Activated CD8-positive, alpha-beta memory T cell treated with anti-CD3 and anti-CD28 coated beads for 36 hours (primary cell): ENCODE data around the gene APOH. TPM values are rescaled to one million over a fixed set of nuclear protein-coding genes. Genes with fewer than 3 reads are reported as not detected.

ENCODE experiments used
- CTCF ChIA-PET: fragments of 350-600 bp; sonication (Branson Sonifier 250); formaldehyde crosslinking; loops from one replicate; lab custom pipeline; 2021; ENCODE audit warnings: antibody characterized with exemption; lab: Charles Lee
- POLR2A ChIA-PET: fragments of 350-600 bp; sonication (Branson Sonifier 250); formaldehyde crosslinking; loops from one replicate; lab custom pipeline; 2021; ENCODE audit warnings: antibody characterized with exemption; lab: Charles Lee
- total RNA-seq, 2 experiments: library from RNA; stranded (reverse); gene quantifications; one replicate each; pipeline ENCODE4 v1.2.3, GENCODE V29; 2021

The APOH gene
- total RNA-seq, 2 experiments from 2014 or later, result not detected

DNA sequence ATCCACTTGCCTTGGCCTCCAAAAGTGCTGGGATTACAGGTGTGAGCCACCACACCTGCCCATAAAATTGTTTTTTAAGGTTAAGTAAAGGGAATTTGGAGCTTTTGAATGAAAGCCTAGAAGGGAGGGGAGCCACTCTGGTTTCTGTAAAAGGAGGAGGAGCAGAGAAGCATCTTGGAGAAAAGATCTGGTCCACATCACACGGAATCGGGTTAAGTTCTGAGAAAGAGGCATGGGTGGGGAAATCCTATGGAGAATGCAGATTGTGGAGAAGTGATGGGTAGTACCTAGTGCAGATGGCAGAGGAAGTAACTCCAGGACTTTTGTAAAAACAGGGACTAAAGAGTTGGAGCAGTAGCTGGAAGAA, 19.0 kb downstream of the APOH start:
- POLR2A ChIA-PET, result no interaction called here
- CTCF ChIA-PET, result interaction anchor here (0.6 kb wide), 1 partner anchor 444 kb away, joined by 3 read pairs; no protein-coding TSS in a partner anchor

- CTCF ChIA-PET, result no interaction called here
Observed at GRCh38 chr17:66207936-66208335, 21.3 kb downstream of the APOH start.

GRCh38 chr17:66203274-66204015, 25.8 kb downstream of the APOH start:
- CTCF ChIA-PET, result no interaction called here
- POLR2A ChIA-PET, result no interaction called here

More at GRCh38 chr17:66207936-66208335, 21.3 kb downstream of the APOH start:
- POLR2A ChIA-PET, result no interaction called here

- ChIA-PET POLR2A (no interaction called here), CTCF (interaction anchor here (2.0 kb wide), 1 partner anchor 9 kb away, joined by 5 read pairs; the partner anchor contains the start of gene CEP112)
Observed at GRCh38 chr17:66200685-66201092, 28.5 kb downstream of the APOH start.

DNA sequence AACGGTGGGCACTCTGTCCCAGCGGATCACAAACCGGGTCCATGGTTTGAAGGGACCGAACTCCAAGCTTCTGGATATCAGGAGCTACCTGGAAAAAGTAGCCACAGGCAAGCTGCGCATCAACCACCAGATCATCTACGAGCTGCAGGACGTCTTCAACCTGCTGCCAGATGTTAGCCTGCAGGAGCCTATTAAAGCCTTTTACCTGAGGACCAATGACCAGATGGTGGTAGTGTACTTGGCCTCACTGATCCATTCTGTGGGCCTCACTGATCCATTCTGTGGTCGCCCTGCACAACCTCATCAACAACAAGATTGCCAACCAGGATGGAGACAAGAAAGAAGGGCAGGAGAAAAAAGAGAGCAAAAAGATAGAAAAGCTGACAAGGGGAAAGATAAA, 31.0 kb downstream of the APOH start:
- CTCF ChIA-PET, result no interaction called here
- POLR2A ChIA-PET, result no interaction called here

DNA sequence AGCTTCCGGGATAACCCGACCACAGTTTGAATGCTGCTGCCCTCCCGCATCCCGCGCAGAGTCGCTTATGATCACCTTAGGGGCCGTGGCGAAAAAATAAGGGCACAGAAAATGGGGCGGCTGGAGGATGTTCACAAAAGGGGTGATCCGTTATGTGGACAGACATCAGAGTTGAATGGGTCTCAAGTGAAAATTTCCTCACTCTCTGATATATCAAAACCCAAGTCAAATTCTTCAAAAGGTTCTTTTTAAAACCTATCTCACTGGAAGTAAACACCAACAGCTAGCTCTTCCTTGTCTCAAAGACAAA, 36.9 kb downstream of the APOH start:
- ChIA-PET CTCF (interaction anchor here (1.6 kb wide), 1 partner anchor 9 kb away, joined by 5 read pairs; no protein-coding TSS in a partner anchor), POLR2A (no interaction called here)

GRCh38 chr17:66191593-66192377, 37.4 kb downstream of the APOH start, which contains the start of gene CEP112:
Gene CEP112, minus strand, starts transcription at chr17:66192133.
- CTCF ChIA-PET, result interaction anchor here (1.6 kb wide), 1 partner anchor 9 kb away, joined by 5 read pairs; no protein-coding TSS in a partner anchor
- POLR2A ChIA-PET, result no interaction called here

DNA sequence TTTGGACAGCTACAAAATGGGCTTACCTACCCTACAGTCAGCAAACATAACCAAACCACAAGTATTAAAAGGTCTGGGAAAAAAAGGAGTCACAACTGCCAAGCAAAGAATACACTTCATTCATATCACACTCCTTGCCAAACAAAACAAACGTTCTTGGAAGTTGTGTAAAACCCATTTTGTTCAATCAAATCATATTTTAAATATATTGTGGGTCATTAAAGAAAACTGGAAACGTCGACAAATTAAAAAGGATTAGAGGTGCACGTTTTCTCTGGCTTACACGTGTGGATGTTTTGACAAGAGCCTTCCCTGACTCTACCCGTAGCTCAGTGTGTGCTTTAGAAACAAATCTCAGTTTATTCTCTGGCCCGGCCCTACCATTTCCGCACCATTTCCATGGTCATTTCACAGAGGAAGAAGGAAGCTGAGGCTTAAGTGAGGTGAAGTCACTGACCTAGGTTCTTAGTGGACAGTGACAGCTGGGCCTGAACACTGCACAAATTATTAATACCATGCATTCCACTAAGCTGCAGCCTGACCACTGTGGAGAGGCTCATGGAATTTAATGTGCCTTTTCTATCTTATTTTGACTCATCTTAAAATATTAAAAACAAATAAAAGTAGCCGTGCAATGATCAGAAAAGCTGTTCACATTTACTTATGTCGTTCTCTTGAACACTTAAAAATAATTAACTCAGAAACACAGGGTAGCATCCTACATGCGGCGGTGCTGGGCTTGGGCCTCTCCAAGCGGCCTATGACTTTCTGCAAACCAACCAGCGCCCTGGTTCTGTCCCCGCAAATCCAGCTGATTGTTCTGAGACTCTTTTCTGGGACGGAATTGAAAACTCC, 38.2 kb downstream of the APOH start:
- ChIA-PET POLR2A (no interaction called here), CTCF (interaction anchor here (1.6 kb wide), 1 partner anchor 10 kb away, joined by 5 read pairs; no protein-coding TSS in a partner anchor)

DNA sequence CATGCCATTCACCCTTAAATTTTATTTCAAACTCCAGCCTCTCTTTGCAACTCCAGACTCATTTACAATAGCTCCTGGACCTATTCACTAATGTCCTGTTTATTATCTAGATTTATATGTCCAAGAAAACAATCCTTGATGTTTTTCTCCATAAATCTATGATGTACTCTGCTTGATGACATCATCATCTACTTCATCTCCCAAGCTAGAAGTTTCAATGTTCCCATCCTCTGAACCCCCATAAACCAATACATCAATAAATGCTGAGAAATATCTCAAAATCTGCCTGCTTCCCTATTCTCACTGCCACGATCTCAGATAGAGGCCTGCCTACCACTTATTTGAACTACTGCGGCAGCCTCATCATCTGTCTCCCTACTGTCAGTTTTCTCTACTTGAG, 41.5 kb downstream of the APOH start:
- POLR2A ChIA-PET, result no interaction called here
- CTCF ChIA-PET, result no interaction called here

DNA sequence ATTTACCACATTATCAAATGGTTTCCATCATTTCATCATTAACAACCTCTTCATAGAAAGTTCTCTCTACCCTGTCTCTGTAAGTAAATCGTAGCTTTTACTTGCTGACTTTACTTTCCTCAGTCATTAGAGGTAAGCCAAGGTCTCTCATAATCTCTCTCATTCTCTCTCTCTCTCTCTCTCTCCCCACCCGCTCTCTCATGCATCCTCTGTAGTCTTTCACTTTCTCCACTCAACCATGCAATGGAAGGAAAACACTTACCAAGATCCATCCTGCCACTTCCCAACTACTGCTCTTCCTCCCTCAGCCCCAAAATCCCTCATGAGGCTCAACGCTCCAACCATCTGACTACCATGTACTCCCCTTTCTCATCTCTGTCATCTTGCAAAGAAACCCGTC, 43.4 kb downstream of the APOH start:
- CTCF ChIA-PET, result no interaction called here
- POLR2A ChIA-PET, result no interaction called here

DNA sequence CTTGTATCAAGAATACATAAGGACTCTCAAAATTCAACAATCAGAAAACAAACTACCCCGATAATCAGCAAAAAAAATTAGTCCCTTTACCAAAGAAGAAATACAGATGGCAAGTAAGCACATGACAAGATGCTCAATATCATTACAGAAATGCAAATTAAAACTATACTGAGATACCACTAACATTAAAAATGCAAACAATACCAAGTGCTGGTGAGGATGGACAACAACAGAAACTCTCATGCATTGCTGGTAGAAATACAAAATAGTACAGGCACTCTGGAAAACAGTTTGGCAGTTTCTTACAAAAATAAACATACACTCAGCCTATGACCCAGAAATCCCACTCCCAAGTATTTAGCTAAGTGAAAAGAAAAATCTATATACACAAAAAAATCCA, 44.8 kb downstream of the APOH start:
- ChIA-PET POLR2A (no interaction called here), CTCF (no interaction called here)

DNA sequence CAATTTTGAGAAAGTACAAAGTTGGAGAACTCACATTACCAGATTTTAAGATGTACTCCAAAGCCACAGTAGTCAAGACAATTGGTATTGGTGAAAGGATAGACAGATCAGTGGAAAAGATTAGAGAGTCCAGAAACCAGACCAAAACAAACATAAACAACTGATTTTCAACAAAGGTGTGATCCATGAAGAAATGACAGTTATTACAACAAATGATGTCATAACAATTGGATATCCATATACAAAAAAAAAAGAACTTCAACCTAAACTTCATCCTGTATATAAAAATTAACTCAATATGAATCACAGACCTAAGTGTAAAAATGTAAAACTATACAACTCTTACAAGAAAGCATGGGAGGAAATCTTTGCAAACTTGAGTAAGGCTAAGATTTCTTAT, 45.7 kb downstream of the APOH start:
- ChIA-PET POLR2A (no interaction called here), CTCF (no interaction called here)

GRCh38 chr17:66178642-66179041, 50.6 kb downstream of the APOH start:
- CTCF ChIA-PET, result no interaction called here
- POLR2A ChIA-PET, result no interaction called here

- CTCF ChIA-PET, result no interaction called here
Observed at GRCh38 chr17:66177048-66177447, 52.2 kb downstream of the APOH start.

DNA sequence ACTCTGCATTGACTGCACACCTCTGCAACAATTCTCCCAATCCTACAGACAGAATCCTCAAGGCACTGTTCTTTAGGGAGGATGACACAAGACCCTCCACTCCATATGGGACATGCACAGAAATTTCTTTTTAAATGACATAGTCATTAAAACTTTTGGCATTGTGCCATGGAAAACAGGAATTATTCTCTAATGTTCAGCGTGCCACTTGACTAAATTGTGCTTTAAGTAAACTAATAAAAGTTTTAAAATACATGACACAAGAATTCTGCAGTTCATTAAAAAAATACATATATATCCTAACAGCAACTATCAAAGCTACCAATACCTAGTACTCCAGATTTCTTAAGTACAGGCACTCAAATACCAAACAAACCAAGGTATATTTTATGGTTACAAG, 53.3 kb downstream of the APOH start:
- ChIA-PET CTCF (no interaction called here), POLR2A (no interaction called here)

More at GRCh38 chr17:66177048-66177447, 52.2 kb downstream of the APOH start:
- POLR2A ChIA-PET, result no interaction called here

- ChIA-PET POLR2A (no interaction called here), CTCF (interaction anchor here (0.5 to 1.0 kb wide), 2 partner anchors 8 to 117 kb away, joined by 4 read pairs; no protein-coding TSS in a partner anchor)
Observed at GRCh38 chr17:66172691-66173223, 56.5 kb downstream of the APOH start.

DNA sequence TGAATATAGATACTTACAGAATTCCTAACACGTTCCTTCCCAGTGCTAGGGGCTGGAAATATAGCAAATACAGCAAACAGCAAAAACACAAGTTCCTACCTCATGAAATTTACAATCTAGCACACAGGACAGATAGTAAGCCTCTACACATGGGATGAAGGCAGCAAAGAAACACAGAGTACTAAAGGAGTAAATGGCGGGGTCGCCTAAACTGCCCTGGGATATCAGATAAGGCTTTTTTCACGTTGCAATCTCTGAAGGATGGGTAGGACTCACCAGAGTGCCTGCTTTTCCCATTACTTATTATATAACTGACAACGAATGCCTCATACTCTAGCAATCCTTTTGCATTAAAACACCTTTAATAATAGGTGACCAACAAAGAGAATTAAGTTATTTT, 57.1 kb downstream of the APOH start:
- ChIA-PET POLR2A (no interaction called here), CTCF (interaction anchor here (0.5 to 1.0 kb wide), 2 partner anchors 8 to 118 kb away, joined by 4 read pairs; no protein-coding TSS in a partner anchor)

DNA sequence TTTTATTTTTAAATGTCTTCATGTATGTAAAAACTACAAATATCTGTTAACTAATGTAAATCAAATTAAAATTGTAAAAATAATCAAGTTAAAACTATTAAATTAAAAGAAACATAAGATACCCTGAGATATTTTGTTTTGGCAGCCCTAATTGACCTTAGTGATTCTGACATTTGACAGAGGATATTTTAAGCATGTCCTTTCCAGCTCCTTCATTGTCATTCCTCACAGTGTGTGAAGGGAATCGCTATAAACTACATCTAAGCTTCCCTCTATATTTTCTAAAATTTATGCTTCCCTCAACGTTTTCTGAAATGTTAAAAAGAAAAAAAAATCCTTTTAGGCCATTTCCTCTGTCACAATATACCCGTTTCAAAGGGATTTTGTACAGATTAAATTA, 57.5 kb downstream of the APOH start:
- ChIA-PET POLR2A (no interaction called here), CTCF (no interaction called here)

DNA sequence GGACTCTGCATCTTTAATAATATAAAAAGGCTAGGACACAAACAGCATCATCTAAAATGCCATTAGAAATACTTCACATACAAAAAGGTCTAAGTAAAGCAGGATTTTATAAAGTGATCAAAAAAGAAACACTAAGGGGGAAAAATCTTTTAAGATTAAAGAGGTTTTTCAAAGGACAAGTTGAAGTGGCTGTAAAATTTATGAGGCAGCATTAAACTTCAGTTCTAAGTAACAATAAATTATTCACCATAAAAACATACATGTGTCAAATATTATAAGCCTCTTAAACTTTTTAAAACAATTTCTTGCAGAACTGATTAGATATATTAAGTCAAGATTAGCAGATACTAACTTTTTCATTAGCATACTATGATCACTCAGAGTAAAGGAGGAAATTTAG, 58.0 kb downstream of the APOH start:
- POLR2A ChIA-PET, result no interaction called here
- CTCF ChIA-PET, result no interaction called here
